Measurements from ENCODE around the gene PCDH15.

The PCDH15 gene

GRCh38 chr10:54342058-54342457 lies 459.0 kb downstream of the PCDH15 start:
- DNase-seq, result no peak

DNA sequence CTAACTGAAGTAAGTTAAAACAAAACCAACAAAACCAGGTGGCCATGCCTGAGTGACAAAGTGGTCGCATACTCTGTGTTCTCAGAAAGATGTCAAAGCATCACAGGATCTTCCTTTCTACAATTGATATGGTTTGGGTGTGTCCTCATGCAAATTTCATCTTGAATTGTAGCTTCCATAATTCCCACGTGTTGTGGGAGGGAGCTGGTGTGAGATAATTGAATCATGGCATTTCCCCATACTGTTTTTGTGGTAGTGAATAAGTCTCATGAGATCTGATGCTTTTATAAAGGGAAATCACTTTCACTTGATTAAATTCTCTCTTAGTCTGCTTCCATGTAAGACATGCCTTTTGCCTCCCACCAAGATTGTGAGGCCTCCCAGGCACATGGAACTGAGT lies 465.7 kb downstream of the PCDH15 start:
- DNase-seq, result no peak

GRCh38 chr10:54319341-54319740 lies 481.7 kb downstream of the PCDH15 start:
- no peak for DNase-seq

GRCh38 chr10:54318470-54318869 lies 482.6 kb downstream of the PCDH15 start:
- DNase-seq, result no peak

GRCh38 chr10:54314430-54314829 lies 486.6 kb downstream of the PCDH15 start:
- no peak for DNase-seq

DNA sequence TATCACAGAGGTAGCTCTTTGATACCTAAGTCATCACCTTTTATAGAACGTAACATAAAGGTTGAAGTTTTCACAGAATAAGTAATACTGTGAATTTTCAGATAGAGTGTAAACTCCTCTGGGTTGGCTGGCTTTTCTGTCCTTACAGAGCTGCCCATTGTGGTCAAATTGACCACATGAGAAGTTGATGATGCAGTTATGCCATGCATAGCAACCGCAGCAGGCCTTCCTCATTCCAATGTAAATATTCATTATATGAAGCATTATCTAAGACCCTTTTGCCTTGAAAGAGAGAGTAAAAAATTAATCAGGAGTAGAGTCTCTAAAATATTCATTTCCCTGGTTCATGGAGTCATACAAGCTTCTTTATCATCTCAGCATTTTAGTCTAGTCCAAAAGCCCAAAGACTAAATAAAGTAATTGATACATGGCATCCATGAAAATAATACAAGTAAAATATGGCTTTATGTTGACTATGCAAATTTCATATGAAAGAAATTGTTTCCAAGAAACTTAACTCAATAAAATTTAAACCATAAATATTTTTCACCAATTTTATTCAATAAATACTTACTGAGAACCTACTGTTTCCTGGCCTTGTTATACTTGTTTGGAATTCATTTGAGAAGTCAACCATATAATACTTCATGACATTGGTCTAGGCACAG lies 516.4 kb downstream of the PCDH15 start:
- no peak for DNase-seq

GRCh38 chr10:54282012-54282411 lies 519.0 kb downstream of the PCDH15 start:
- DNase-seq, result no peak

DNA sequence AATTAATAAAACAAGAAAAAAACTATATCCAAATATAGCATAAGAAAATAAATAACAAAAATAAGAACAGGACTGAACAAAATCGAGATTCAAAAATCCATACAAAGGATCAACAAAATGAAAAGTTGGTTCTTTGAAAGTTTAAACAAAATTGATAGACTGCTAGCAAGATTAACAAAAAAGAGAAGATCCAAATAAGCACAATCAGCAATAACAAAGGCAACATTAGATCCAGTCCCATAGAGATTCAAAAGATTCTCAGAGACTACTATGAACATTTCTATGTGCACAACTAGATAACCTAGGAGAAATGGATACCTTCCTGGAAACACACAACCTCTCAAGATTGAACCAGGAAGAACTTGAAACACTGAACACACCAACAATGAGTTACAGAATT lies 534.6 kb downstream of the PCDH15 start:
- no peak for DNase-seq

GRCh38 chr10:54262726-54263125 lies 538.3 kb downstream of the PCDH15 start:
- no peak for DNase-seq

GRCh38 chr10:54259104-54259503 lies 541.9 kb downstream of the PCDH15 start:
- no peak for DNase-seq

GRCh38 chr10:54234832-54235231 lies 566.2 kb downstream of the PCDH15 start:
- no peak for DNase-seq

- no peak for DNase-seq
Measured at GRCh38 chr10:54203401-54203800, 597.6 kb downstream of the PCDH15 start.

GRCh38 chr10:54198051-54198450 lies 603.0 kb downstream of the PCDH15 start:
- no peak for DNase-seq

- no peak for DNase-seq
Measured at GRCh38 chr10:54194806-54195205, 606.2 kb downstream of the PCDH15 start.

- no peak for DNase-seq
Measured at GRCh38 chr10:54159924-54160323, 641.1 kb downstream of the PCDH15 start.

- DNase-seq, result no peak
Measured at GRCh38 chr10:54148508-54148907, 652.5 kb downstream of the PCDH15 start.

- no peak for DNase-seq
Measured at GRCh38 chr10:54139819-54140428, 661.1 kb downstream of the PCDH15 start.

DNA sequence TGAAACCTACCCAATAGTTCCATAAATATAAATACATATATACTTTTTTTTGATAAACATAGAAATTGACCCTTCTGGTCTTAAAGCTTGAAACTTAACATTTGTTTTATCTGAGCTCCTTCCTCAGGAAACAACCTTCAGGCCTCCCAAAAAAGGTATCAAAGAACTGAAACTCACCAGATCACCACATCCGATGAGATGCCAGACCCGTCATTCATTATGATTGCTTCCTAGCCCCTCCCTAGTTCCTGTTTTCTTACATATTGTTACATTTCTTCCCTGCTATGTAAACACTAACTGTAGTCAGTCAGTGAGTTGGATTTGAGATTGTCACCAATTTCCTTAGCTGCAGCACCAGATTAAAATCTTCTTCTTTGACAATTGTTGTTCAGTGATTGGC lies 663.6 kb downstream of the PCDH15 start:
- DNase-seq, result no peak

DNA sequence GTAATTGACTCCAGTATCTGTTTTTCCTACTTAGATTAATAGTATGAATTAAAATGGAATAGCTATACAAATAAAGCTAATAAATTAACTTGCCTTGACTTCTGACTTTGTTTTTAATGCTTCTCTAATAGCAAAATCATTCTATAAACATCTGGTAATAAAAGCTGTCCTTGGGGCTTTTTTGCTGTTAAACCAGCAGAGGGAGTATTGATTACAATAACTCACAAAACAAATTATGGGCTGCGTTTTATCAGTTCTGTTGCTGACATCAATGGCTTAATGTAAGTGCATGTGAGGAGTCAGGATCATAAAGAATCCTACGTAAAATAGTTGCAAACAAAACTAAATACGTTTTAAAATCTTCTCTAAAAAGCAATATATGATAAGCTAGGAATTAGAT lies 667.8 kb downstream of the PCDH15 start:
- no peak for DNase-seq

DNA sequence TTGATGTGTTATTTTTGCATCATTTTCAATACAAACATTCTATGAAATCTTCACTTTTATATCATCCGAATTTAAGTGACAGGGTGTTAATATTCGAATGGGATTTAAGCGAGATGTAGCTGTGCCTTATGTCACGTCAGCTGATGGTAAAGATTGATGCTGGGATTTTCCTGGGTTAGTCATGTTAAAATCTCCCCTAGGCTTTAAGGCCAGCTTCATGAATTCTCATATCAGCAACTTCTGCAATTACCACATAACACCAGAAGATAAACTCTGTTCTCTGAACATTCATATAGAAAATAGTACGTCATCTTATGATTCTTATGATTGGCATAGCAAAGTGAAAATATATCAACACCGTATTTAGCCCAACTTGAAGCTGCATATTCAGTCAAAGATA lies 669.2 kb downstream of the PCDH15 start:
- DNase-seq, result no peak

- DNase-seq, result no peak
Measured at GRCh38 chr10:54130394-54130793, 670.6 kb downstream of the PCDH15 start.

DNA sequence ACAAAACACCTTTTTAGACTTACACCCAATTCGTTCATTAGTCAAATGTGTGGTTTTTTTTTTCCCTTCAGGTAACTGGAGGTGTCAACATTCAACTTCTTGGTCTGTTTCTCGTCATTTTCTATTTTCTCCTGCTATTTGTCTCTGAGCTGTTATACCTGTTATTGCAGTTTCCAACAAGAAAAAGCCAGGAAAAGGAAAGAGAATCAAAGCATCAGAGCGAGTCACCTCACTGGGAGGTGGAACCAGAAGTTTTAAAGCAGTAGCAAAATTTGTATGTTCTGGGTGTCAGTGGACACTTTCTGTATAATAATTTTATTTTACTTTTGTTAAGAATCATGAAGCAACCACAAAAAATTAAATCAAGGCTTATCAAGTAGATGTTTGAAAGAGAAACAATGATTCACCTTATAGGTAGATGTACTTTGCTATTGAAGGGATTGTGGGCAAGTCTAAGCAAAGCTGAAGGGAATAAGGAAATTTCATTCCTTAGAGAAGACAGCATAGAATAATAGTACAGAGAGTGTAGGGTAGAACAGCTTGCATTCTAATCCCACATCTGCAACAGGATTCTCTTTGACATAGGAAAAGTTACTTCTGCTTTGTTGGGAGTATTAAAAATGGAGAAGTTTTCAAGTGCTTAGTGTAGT lies 675.8 kb downstream of the PCDH15 start:
- no peak for DNase-seq

DNA sequence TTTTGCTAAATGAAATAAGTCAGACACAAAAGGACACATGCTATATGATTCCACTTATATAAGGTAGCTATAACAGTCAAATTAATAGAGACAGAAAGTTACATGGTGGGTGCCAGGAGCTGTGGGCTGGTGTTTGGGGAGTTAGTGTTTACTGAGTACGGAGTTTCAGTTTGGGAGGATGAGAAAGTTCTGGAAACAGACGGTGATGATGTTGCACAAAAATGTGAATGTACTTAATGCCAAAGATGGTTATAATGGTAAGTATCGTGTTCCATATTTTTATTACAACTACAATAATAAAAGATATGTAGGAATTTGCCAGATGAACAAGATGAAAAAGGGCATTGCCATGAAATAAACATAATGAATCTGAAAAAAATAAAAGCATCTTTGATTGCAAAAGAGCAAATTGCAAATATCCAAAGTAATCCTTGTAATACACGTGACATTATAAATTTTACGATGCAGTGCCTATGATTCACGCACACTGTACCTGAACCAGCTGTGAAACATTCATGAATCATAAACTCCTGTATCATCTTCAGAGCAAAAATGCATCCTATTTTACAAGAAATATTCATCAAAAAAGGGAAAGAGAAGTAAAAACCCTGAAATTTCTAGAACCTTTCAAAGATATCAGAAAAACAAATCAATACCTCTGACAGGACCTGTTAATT lies 676.7 kb downstream of the PCDH15 start:
- DNase-seq, result no peak

DNA sequence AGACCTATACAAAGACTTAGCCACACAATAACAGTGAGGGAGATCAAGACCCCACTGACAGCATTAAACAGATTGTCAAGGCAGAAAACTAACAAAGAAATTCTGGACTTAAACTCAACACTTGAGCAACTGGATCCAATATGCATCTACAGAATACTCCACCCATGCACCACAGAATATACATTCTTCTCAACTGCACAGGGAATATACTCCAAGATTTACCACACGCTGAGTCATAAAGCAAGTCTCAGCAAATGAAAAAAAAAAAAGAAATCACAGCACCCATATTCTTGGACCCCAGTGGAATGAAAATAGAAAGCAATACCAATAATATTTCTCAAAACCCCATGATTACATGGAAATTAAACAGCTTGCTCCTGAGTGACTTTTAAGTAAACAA lies 680.2 kb downstream of the PCDH15 start:
- no peak for DNase-seq

Data from activated T-cell treated with anti-CD3 and anti-CD28 coated beads for 4 hours (primary cell).